GM19397 (cell line): ENCODE results near the gene PRCD.

Experiments used
- ATAC-seq: cut with Tn5 transposase; IDR thresholded peaks from one replicate; pipeline ENCODE4 v1.9.1; 2021; ENCODE audit warnings: mild to moderate bottlenecking, moderate library complexity; ENCODE audit not compliant: unreplicated experiment

Gene PRCD

DNA sequence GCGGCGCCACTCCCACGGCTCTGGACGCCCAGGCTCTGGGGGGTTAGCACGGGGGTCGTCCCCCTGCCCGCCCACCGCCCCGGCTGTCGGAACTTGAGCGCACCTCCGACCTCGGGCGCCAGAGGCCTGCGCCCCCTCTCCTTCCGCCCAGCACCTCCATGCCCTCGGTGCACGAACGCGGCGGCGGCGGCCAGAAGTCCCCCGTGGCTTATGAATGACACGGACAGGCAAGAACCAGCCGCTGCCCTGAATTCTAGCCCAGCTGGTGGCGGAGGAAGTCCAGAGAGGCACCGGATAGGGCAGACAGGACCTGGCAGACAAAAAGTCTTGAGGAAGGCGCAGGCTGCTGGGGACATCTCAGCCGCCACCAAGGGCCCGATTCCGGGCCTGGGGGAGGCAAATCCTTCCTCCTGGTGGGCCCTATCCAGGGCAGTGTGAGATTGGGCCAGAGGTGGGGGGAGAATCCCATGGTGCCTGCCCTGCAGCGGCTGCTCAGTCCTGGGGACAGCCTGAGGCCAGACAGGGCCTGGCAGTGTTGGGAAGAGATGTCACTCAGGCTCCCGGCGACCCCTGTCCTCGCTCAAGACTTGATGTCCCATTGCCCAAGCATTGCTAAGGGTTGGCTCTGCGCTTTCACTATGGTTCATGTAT lies 1.4 kb upstream of the PRCD start:
- ATAC-seq = no peak

DNA sequence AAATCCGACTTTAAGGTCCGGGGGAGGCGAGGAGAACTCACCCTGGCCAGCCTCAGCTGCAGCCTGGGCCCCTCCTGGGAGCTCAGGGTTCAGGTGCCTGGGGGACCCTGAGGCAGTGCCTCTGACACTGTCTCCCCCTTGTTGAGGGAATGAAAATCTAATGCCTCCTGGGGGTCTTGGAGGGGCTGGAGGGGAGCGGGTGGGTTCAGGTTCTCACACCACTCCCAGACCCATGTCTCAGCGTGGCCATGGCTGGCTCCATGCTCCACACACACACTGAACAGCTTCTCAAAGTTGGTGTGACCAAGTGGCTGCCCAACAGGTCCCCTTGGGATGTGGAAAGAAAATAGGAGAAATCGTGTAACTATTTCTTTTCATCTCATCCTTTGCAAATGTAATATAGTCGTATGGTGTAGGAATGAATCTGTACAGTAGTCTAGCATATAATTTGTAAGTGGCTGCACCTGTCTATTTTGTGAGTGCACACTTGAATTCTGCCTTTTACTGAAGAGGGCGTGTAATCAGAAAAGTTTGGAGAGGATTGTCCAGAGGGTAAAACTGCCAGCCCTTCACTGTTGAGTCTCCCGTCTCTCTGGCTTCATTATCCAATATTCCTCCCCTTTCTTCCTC lies 788 bp upstream of the PRCD start:
- no peak for ATAC-seq

GRCh38 chr17:76540381-76541300 lies 797 bp downstream of the PRCD start:
- ATAC-seq = no peak

DNA sequence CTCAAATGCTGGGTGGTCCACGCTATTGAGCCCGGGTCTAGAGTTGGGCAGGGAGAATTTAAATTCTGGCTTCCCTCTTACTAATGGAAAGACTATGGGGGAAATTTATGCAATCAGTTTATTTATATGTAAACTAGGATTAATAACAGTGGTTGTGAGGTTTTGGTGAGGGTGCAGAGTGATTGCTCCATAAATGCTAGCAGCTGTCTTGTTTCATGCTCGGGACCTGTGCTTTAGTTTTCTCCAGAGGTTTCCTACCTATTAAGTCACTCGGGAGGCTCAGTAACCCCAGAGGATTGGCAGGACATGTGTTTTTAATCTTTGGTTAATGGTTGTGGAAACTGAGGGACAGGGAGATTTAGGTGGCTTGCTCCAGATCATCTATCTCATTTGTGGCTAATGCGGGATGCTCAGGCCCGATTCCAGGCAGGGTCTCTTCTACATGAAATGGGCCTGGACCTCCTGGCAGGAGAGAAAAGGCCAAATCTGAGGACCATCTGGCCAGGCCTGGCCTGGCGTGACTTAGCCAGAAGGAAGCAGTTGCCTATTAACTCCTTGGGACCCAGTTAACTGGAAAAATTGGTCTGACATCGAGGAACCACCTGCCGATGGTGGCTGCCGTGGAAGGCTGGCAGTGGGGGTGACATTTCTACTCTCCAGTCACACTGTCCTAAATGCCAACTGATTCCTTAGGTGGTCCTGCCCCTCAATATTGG lies 2.1 kb downstream of the PRCD start:
- ATAC-seq = no peak

DNA sequence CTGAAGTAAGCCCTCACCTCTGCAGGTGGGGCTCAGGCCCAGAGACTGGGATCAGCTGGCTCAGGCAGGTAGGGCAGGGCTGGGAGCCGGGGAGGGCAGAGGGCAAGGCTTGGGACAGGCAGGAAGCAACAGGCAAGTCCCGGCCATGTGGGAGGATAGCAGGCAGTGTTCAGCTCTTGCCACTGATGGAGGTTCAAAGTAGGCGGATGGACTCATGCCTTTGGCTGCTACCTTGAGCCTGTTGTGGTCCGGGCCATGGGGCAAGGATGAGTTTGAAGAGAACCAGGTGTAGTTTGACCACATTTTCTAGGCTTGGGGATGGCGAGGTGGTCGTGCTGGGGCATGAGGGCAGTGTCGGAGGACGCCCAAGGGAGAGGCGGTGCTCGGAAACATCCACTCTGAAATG lies 2.7 kb downstream of the PRCD start:
- ATAC-seq = no peak

- ATAC-seq = no peak
These were observed 3.1 kb downstream of the PRCD start for GRCh38 chr17:76542984-76543383.

DNA sequence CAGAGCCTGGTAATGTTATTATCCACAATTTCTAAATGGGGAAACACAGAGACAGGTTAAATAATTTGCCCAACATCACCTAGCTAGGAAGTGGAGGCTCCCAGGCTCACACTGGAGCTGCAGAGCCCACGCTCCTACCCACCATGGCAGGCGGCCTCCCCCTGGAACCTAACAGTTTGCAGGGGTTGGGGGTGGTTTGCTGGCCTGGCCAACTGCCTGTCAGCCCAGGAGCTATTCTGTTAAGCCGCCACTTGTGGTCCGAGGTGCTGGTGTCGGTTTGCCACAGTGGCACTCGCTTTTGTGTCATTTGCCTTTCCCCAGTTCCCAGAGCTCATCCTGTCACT lies 3.6 kb downstream of the PRCD start:
- no peak for ATAC-seq

- no peak for ATAC-seq
These were observed 4.1 kb downstream of the PRCD start for GRCh38 chr17:76543826-76544545.

- no peak for ATAC-seq
These were observed 4.9 kb downstream of the PRCD start for GRCh38 chr17:76544546-76545365.

DNA sequence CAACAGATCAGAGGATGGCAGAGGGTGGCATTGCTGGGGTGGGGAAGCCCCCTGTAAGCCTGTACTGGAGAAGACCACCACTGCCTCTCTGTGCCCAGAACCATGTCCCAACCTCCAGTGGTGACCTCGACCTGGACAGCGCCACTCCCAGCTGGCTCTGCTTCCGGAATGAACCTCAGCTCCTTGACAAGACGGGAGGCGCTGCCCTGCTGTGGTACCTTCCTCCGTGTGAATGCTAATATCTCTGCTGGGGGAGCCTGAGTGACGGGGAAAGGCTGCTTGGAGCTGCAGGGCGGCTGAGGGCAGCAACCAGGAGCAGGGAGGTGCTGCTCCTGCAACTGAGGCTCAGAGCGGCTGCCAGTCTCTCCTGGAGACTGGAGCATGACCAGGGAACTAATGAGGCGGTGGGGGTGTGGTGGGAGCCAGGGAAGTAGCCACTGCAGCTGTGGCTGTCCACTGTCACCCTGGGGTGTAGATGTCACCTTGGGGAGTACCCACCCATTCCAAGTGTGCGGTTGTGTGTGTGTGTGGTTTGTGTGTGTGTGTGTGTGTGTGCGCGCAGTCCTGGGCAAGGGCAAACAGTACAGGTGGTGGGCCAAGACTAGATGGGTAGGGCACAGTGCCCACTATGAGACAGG lies 6.2 kb downstream of the PRCD start:
- ATAC-seq = no peak

DNA sequence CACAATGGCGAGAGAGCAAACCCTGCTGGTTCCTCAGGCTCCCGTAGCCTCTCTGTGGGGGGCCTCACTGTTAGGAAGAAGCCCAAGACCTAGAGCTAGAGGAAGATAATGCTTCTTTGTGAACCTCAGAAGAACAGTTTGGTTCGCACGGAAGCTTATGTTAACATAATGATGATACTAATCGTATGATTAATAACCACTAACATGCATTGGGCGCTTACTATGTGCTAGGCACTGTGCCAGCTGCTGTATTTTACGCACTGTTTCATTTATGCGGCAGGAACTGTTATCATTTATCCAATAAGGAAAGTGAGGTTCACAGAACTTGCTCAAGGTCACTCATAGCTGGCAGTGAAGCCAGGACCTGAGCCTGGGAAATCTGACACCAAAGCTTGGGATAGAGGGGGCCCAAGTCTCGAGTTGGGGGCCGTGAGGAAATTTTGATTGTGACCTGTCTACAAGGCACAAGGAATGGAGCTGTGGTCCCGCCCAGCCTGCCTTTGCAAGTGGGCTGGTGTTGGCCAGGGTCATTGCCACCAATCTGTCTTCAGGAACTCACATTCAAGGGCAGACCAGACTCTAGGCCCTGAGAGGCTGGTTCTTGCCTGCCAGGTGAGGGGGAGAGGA lies 6.8 kb downstream of the PRCD start:
- ATAC-seq = no peak

DNA sequence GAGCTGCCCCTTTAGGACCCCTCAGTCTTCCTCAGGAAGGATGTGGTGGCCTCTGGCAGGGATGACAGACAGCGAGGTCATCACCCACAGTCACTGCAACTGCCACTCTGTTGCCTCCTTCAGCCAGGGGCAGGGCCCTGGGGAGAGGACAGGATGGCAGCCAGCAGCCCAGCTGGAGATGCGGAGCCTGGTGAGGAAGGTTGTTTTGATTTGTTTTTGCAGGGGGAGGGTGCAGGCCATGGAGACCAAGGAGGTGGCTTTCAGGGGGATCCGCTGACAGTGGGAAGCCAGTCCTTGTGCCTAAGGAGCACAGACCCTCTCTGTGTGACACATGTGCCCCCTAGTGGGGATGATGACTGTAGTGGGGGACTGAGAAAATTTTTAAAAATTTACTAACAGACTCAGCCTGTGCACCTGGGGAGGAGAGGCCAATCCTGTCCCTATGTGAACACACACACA lies 7.4 kb downstream of the PRCD start:
- ATAC-seq = no peak

DNA sequence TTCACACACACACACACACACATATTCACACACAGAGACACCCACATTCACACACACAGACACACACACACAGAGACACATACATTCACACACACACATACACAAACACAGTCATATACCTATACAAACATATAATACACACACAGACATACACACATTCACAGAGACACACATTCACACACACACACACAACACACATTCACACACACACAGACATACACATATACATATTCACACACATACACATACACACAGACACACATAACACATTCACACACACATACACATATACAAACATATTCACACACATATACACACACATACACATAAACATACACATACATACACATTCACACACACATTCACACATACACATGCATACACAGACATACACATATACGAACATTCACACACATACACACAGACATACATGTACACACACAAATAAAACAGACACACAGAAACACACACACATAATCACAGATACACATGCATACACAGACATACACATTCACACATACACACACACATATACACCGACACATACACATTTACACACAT lies 7.9 kb downstream of the PRCD start:
- no peak for ATAC-seq

DNA sequence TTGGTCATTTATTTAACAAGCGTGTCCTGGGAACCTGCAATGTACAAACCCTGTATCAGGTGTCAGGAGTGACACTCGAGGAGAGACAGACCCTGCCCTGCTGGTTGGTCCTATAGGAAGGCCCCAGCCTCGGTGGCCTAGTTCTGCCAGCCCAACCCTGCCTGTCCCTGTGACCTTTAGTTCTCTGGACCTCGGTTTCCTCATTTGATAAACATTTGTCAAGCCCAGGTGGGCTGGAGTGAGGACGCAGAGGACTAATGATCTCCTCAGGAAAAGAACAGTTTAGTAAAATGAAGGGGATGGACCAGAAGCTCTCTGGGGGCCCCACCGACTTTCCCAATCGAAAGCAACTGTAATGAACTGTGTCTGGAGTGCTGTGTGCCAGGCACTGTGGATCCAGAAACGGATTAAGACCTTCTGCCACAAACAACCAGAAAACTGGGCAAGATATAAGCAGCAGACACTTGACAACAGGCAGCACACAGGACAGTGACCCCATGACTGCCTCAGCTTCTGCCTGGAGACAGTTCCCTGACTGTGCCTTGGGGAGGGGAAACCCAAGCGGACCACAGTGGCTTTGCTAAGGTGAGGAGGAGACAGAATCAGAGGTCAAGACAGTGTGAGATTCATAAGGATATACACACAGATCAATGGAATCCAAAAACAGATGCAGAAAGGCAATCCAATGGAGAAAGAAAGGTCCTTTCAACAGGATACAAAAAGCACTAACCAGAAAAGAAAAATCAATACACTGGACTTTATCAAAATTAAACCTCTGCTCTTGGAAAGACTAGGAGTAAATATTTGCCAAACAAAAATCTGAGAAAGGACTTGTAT lies 8.8 kb downstream of the PRCD start:
- ATAC-seq = no peak

DNA sequence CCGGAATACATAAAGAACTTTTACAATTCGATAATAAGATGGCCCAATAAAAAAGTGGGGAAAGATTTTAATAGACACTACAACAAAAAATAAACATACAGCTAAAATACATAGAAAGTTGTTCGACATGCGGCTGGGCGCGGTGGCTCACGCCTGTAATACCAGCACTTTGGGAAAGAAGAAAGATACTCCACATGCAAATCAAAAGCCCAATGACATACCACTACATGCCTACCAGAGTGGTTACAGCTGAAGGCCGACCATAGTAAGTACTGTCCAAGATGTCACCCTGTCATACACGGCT lies 9.3 kb downstream of the PRCD start:
- ATAC-seq = no peak

- no peak for ATAC-seq
These were observed 9.7 kb downstream of the PRCD start for GRCh38 chr17:76549539-76549938.

DNA sequence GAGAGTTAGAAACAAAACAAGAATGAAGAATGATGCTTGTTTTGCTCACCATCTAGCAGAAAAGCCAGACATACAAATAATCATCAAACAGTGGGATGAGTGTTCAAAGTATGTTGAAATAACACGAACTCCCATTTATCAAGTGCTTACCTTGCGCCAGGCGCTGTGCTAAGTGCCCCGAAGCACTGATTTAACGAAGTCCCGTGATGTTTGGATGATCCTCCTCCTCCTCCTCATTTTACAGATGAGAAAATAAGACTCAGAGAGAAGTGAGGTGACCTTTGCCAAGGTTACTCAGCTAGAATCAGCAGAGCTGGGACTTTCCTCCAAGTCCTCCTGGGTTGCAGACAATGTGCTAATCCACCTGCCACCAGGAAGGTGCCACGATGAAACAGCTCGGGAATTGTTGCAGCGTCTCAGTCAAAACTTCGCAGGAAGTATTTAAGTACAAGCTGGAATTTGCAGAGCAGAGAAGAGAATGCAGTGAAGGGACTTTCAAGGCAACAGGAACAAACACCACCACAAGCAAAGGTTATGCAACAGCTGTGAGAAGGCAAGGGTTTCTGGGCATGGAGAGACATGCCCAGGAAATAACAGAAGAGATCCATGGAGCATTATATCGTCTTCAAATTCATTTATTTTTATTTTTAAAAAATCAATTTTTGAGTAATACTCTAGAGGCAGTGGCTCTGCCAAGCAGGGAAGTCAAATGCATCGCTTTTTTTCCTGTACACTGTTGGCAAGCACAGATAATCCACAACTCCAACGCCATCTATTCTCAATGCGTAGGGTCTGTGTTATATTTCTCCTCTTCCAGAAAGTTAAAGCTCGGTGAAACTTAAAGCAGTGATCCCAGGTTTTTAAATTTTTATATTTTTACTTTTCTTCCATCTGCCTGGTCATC lies 11.1 kb downstream of the PRCD start:
- ATAC-seq = no peak
